Effector CD8-positive, alpha-beta T cell (primary cell): ENCODE measurements around the gene NUS1.
"Not testable (repeated sequence)": the region's sequence is repeated elsewhere in the genome, so short reads cannot be mapped to it uniquely, and the experiment has no call there.

Source experiments
- DNase-seq: peaks from one replicate; lab custom pipeline; 2025; lab: John Stamatoyannopoulos, UW
- total RNA-seq, 4 experiments: gene quantifications; one replicate each; lab custom pipeline; 2026; lab: John Stamatoyannopoulos, UW

NUS1 gene
- total RNA-seq, result 33.3 to 43.3 (median 37.0) reads per million in 4 experiments

DNA sequence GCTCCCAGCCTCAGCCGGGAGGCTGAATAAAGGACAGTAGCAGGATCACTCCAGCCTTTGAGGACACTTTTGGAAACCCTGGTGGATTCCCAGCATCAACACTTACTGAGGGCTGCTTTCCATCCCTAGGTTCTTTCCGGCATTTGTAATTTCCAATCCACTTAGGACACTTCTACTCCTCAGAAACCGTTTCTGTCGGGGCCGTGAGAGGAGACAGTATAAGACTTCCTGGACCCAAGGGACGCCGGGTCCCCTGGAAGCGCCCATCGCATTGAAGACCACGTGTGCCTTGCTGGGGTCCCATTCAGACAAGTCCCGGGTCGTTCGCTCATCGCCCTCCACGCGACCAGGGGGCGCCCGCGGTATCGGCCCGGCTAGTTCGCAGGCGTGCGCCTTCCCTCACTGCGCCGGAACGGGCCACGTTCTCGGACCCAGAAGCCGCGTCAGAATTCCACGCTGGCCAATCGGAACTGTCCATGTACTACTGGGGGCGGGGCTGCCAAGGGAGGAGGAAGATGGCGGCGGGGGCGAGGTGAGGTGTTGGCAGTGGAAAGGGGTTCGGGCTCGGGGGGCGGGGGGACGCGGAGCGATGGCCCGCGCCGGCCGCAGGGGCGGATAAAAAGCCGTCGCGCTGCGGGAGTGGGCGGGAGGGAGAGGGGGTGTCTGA is at the start of gene NUS1:
Gene NUS1 (plus strand): TSS at position 479 of the 667 bp plus-strand sequence. CDS start 202 bp downstream, outside the sequence.
- DNase-seq, result peak; percentile 98

GRCh38 chr6:117627533-117627932 is 47.7 kb upstream of the NUS1 start:
- no peak for DNase-seq

GRCh38 chr6:117629119-117629660 is 46.1 kb upstream of the NUS1 start:
- DNase-seq, result no peak

- DNase-seq, result no peak
Observed at GRCh38 chr6:117637770-117638169, 37.5 kb upstream of the NUS1 start.

DNA sequence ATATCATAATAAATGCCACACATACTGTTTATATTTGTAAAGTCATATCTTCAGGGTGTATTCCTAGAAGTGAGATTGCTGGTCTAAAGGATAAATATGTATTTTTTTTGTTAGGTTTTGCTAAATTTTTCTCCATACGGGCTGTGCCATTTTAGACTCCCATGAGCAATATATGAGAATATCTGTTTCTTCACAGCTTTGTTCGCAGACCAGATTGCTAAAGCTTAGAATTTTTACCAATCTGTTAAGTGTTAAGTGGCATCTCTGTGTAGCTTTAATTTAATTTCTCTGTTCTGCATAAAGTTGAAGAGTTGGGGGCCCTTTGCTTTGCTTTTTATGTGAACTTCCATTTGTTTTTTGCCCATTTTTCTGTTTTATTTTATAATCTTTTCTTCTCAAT is 32.3 kb upstream of the NUS1 start:
- DNase-seq, result no peak

- not testable (repeated sequence) for DNase-seq
Observed at GRCh38 chr6:117651984-117652383, 23.3 kb upstream of the NUS1 start.

DNA sequence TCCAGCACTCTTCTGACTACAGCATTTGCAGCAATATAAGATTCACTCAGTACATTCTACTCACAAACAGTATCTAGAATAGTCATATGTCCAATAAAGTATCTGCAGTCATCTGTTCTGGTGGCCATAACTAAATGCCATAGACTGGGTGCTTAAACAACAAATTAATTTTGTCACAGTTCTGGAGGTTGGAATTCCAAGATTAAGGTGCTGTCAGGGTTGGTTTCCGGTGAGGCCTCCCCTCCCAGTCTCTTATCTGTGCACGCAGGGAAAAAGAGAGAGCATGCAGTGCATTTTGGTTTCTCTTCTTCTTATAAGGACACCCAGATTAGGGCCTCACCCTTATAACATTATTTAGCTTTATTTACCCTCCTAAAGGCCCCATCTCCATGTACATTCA is 21.3 kb upstream of the NUS1 start:
- DNase-seq, result no peak

DNA sequence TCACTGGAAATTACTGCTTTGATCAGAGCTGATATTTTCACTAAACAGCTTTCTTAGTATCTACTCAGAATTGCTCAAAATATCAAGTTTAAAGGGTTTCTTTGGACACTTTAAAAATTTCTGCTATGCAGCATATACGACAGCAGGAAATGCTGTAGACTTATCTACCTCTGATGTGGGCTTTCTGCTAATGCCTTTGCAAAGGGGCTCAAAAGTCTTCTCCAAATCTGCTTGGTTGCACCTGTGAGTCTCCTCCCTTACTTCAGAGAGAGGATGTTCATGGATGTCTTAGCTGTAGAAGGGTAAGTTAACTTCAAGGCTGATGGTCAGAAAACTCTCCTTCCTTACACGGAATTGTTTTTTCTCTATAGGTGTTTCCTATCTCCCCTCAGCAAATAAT is 19.9 kb upstream of the NUS1 start:
- DNase-seq, result no peak

DNA sequence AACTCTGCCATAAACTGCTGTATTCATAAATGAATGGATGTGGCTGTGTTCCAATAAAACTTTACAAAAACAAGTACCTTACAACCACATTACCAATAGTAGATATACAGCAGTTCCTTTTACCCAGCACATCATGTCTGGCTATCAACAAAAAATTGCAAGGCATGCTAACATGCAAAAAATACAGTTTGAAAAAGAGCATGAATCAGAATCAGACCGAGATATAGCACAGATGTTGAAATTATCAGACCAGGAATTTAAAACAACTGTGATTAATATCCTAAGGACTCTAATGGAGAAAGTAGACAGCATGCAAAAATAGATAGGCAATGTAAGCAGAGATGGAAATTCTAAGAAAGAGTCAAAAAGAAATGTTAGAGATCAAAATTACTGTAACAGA is 8.4 kb upstream of the NUS1 start:
- DNase-seq, result no peak

- no peak for DNase-seq
Observed at GRCh38 chr6:117668736-117669135, 6.5 kb upstream of the NUS1 start.

GRCh38 chr6:117674503-117674902 is 766 bp upstream of the NUS1 start:
- DNase-seq, result no peak

GRCh38 chr6:117675658-117676301 is 511 bp downstream of the NUS1 start:
- DNase-seq, result not testable (repeated sequence)

DNA sequence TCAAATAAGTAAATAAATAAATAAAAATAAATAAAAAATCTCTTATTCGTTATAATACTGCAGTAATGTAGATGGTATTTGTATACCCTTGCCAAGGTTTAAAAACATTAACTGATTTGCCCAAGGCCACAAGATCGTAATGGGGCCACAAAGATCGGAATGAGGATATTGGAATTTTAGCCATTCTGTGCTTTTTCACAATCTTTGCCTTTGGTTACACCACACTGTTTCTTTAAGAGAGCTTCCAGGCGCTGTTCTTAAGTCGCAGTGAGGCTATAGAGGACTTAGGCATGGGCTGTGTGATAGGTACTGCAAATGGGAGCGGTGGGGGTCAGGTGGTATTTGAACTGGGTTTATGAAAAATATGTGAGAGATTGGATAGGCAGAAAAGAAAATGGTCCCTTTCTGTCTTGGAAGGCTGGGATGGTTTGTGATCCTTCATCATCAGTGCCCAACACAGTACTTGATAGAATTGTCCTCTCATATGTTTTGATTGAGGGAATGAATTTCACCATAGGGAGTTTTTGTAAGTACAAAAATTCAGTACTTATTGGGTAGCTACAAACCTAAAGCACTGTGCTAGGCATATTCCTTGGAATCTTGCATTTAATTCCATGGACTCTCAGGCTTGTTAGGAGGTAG is 1.4 kb downstream of the NUS1 start:
- no peak for DNase-seq

GRCh38 chr6:117677553-117678141 is 2.4 kb downstream of the NUS1 start:
- no peak for DNase-seq

GRCh38 chr6:117681162-117681741 is 6.0 kb downstream of the NUS1 start:
- DNase-seq, result no peak

DNA sequence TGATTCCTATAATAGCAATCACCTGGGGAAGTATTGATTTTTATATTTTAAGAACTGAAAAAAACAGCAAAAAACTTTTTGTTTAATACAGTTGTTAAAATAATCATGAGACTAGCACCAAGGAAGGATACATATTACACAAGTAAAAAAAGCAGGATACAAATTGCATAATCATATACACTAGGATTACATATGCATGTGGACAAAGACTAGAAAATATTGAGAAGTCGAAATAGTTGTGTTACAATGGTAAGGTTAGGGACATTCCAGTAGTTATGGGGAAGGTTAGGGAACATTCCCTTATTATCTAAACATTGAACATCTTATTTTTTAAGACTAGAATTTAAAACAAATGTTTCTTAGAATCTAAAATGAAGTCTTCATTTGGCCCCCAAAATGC is 9.5 kb downstream of the NUS1 start:
- DNase-seq, result no peak

DNA sequence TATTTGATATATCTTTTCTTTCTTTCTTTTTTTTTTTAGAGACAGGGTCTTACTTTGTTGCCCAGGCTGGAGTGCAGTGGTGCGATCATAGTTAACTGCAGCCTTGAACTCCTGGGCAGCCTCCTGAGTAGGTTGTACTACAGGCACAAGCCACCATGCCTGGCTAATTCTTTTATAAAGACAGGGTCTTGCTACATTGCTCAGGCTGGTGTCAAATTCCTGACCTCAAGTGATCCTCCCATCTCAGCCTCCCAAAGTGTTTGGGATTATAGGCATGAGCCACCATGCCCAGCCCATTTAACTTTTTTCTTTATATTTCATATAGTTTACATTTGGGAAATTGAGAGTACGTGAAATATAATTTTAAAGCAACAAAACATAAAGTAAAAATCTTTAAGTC is 10.1 kb downstream of the NUS1 start:
- DNase-seq, result no peak

DNA sequence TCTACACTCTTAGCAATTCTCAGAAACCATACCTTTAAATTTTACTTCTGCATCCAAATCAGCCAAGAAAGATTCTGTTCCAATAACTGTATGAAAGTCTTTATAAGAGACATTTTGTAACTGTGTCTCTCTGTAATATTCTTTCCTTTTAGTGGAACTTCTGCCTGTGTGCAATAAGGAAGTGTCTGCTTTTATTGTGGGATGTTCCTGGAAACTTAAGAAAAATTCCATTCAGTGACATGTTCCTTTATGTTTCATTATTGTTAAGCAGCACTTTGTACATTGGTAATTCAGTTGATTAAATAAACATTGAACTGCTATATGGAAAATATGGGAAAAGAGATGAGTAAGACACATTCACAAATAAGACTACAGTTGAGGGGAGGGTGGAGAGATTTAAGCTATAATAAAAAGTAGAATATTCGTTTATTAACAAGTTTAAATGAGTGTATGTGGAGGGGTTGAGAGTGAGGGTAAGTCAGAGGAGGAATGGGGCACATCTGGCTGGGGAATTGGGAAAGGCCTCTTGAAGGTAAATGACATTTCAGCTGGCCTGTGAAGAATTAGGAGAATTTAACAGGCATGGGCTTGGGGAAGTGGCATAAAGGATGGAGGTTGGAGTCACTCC is 11.9 kb downstream of the NUS1 start:
- no peak for DNase-seq

DNA sequence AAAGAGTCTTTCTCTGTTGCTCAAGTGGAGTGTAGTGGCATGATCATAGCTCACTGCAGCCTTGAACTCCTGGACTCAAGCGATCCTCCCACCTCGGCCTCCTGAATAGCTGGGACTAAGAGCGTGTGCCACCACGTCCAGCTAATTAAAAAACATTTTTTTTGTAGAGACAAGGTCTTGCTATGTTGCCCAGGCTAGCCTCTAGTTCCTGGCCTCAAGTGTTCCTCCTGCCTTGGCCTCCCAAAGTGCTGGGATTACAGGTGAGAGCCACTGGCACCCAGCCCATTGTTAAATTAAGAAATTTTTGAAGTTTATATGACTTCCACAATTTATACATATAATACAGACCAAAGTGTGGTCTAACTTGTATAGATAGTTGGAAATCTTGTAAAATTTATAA is 14.3 kb downstream of the NUS1 start:
- DNase-seq, result not testable (repeated sequence)

GRCh38 chr6:117706504-117706903 is 31.2 kb downstream of the NUS1 start:
- DNase-seq, result no peak

DNA sequence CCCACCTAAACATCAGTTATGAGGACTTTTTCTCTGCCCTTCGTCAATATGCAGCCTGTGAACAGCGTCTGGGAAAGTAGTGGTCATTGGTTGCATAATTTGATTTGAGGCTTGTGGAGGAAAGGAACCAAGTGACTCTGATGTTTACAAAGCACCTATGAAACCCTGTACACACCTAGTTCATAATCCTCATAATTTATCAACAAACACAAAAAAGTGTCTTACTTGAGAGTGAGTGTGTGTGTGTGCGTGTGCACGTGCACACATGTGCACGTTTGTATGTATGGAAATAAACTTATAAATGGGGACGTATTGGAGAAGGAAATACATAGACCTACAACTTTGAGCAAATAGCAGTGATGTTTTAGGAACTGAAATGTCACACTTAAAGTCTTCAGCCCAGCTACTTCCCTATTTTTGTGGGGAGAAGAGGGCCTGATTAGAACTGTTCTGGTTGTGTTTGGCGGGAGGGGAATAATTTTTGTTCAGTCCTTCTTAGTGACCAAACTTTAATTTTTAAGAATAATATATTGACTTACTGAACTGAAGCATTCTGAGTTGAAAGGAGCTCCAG is 31.8 kb downstream of the NUS1 start:
- DNase-seq, result not testable (repeated sequence)
